Measurements from ENCODE around the gene DOCK2. TPM values are rescaled to one million over a fixed set of nuclear protein-coding genes. Genes with fewer than 3 reads are reported as not detected.

DOCK2 gene
- total and polyA plus RNA-seq, 8 donors, result 0.73 to 15.6 (median 1.7) TPM

DNA sequence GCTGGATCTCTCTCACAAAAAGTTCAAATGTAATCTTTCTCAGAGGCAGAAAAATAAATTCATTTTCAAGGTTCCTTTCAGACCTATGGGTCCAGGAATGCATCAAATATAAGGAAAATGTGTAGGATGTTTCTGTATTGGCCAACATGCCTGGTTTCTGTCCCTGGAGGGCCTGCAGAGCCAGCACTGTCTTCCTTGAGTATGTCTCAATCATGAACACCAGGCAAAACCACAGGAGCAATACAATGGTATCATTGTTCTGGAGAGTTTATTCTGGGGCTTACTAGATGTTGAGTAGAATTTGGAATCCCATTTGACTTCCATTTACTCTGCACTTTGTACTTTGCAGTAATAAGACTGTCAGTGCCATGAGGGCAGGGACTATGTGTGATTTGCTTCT, 319.7 kb downstream of the DOCK2 start:
- intact Hi-C loops (cut with DNase I), result no loop called here
- no peak overlapping the region for H3K4me3 ChIP-seq
- H3K4me1 ChIP-seq, result no peaks in the 10 kb centered on the region
- H3K27ac ChIP-seq, result no peak overlapping the region
- no peaks in the 10 kb centered on the region for H3K9me3 ChIP-seq
- no peaks in the 10 kb centered on the region for H3K27me3 ChIP-seq
- ATAC-seq, result no peak
- FAIRE-seq, result no peak
- DNase-seq, result no peak
- H3K36me3 ChIP-seq, result no peaks in the 10 kb centered on the region
- TF ChIP-seq, protein P1, sequence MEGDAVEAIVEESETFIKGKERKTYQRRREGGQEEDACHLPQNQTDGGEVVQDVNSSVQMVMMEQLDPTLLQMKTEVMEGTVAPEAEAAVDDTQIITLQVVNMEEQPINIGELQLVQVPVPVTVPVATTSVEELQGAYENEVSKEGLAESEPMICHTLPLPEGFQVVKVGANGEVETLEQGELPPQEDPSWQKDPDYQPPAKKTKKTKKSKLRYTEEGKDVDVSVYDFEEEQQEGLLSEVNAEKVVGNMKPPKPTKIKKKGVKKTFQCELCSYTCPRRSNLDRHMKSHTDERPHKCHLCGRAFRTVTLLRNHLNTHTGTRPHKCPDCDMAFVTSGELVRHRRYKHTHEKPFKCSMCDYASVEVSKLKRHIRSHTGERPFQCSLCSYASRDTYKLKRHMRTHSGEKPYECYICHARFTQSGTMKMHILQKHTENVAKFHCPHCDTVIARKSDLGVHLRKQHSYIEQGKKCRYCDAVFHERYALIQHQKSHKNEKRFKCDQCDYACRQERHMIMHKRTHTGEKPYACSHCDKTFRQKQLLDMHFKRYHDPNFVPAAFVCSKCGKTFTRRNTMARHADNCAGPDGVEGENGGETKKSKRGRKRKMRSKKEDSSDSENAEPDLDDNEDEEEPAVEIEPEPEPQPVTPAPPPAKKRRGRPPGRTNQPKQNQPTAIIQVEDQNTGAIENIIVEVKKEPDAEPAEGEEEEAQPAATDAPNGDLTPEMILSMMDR (IDR thresholded peaks at IDR 0.05), result no peak

DNA sequence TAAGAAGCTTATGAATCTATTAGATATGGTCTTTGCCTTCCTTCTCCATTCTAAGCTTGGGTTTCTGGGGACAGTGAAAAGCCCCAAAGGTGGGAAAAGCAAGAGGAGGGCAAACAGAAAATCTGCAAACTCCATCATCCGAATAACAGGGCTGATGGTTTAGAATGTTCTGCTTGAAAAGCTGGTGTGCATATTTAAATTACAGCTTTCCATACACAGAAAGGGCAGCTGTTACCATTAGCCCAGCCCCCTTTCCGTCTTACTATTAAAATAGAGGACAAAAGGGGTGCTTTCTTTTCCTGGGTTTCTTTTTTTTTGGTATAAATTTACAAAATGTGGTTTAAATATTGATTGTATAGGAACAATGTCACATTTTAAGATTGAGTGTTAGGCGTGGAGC, 321.2 kb downstream of the DOCK2 start:
- WGBS, 2 donors, result 52 to 56% methylated on average over 3 of the region's 3 CpGs
- FAIRE-seq (no peak), DNase-seq (no peak), ATAC-seq (no peak)
- Histone ChIP-seq H3K27ac (no peak overlapping the region), H3K4me1 (no peaks in the 10 kb centered on the region), H3K27me3 (no peaks in the 10 kb centered on the region), H3K36me3 (no peaks in the 10 kb centered on the region), H3K9me3 (no peaks in the 10 kb centered on the region), H3K4me3 (no peak overlapping the region)
- intact Hi-C loops (cut with DNase I), result no loop called here
- TF ChIP-seq, protein P1 (IDR thresholded peaks at IDR 0.05), result no peak

DNA sequence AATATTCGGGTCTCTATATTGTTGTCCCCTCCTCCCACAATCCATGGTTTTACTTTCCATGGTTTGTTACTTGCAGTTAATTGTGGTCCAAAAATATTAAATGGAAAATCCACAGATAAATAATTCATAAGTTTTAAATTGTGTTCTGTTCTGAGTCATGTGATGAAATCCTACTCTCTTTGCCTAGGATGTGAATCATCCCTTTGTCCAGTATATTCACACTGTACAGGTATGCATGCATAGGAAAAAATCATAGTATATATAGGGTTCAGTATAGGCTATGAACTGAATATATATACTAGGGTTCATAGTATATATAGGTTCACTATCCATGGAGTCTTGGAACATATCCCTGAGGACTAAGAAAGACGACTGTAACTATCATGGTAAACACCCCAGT, 323.6 kb downstream of the DOCK2 start:
- H3K27ac ChIP-seq, result no peak overlapping the region
- H3K27me3 ChIP-seq, result no peaks in the 10 kb centered on the region
- no peak for FAIRE-seq
- no peak overlapping the region for H3K4me3 ChIP-seq
- no peaks in the 10 kb centered on the region for H3K4me1 ChIP-seq
- intact Hi-C loops (cut with DNase I), result no loop called here
- H3K36me3 ChIP-seq, result no peaks in the 10 kb centered on the region
- DNase-seq, result no peak
- H3K9me3 ChIP-seq, result no peaks in the 10 kb centered on the region
- WGBS, 2 donors, result 72 to 73% methylated on average over 2 of the region's 2 CpGs
- TF ChIP-seq, protein P1 (IDR thresholded peaks at IDR 0.05), result no peak
- ATAC-seq, result no peak

DNA sequence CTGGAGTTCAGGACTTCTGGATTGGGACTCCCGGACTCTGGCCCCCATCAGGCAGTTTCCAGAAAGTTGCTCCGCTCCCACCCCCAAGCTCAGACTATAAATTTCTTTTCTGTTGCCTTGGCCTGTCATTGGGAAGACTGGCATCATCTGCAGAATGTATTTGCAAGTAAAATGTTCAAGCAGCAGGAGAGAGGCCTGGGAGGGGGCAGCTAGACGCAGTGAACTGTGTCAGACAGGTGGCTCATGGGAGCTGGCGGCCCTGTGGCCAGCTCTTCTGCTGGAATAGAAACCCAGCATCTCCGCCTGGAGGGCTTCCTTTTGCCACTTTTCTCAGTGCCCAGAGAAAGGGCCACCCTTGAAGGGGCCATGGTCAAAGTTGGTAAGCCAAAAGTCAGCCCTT, 327.2 kb downstream of the DOCK2 start:
- no peaks in the 10 kb centered on the region for H3K36me3 ChIP-seq
- ATAC-seq (no peak), DNase-seq (no peak), FAIRE-seq (no peak)
- H3K4me1 ChIP-seq, result no peaks in the 10 kb centered on the region
- intact Hi-C loops (cut with DNase I), result no loop called here
- no peak overlapping the region for H3K27ac ChIP-seq
- H3K9me3 ChIP-seq, result no peaks in the 10 kb centered on the region
- no peaks in the 10 kb centered on the region for H3K27me3 ChIP-seq
- TF ChIP-seq, protein P1 (IDR thresholded peaks at IDR 0.05), result no peak
- H3K4me3 ChIP-seq, result no peak overlapping the region
- WGBS, 2 donors, result 71 to 84% methylated on average over 5 of the region's 5 CpGs

DNA sequence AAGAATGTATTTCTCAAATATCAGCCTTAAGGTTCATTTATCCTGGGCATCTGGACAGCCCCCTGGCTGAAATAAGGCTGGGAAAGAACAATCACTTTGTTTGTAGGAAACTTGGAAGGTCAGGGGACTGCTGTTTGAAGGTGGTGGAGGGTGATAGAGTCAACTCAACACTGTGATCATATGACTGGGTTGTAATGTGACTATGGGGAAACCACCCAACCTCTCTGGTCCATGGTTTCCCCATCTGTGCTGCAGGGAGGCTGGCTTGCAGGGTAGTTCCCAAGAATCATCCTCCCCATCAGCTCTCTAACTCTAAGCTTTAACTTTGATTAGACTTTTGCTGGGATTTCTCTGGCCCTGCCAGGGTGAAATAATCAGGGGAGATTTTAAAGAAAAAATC, 333.3 kb downstream of the DOCK2 start:
- H3K27me3 ChIP-seq, result no peaks in the 10 kb centered on the region
- intact Hi-C loops (cut with DNase I), result no loop called here
- no peak overlapping the region for H3K4me3 ChIP-seq
- TF ChIP-seq, protein P1 (IDR thresholded peaks at IDR 0.05), result no peak
- H3K36me3 ChIP-seq, result no peaks in the 10 kb centered on the region
- no peak overlapping the region for H3K27ac ChIP-seq
- no peaks in the 10 kb centered on the region for H3K4me1 ChIP-seq
- no peaks in the 10 kb centered on the region for H3K9me3 ChIP-seq
- FAIRE-seq (no peak), DNase-seq (no peak), ATAC-seq (no peak)
